Caco-2 (cell line): ENCODE results near the gene RAB4B. TPM values are rescaled to one million over a fixed set of nuclear protein-coding genes. Genes with fewer than 3 reads are reported as not detected.
"Not testable (repeated sequence)": the region's sequence is repeated elsewhere in the genome, so short reads cannot be mapped to it uniquely, and the experiment has no call there.

ENCODE experiments used
- BruUV-seq: library from RNA; stranded (reverse); fragments of 400-500 nt; replicated peaks from 2 replicates; lab custom pipeline; 2021; lab: Mats Ljungman, UMichigan
- CTCF ChIA-PET: fragments of 300-600 bp; sonication (Branson Sonifier 250); formaldehyde crosslinking; loops from one replicate; lab custom pipeline; 2022; ENCODE audit warnings: antibody characterized with exemption; lab: Charles Lee
- POLR2A ChIA-PET: fragments of 300-600 bp; sonication (Branson Sonifier 250); formaldehyde crosslinking; loops from one replicate; lab custom pipeline; 2022; ENCODE audit warnings: antibody characterized with exemption; lab: Charles Lee
- DNase-seq, 2 experiments: peaks; one replicate each; pipeline versions ENCODE4 v3.0.0 to v3.0.0-alpha.2; 2020 to 2022
- H3K27me3 ChIP-seq: replicated peaks from 2 replicates; pipeline ENCODE4 v1.6.0; 2011; ENCODE audit warnings: low read length; ENCODE audit not compliant: control insufficient read depth, insufficient read depth
- H3K36me3 ChIP-seq: 2 replicates; pipeline ENCODE4 v1.5.1; 2011; ENCODE audit warnings: low read length; ENCODE audit not compliant: control insufficient read depth, insufficient read depth
- H3K4me1 ChIP-seq: fragments of 250-450 bp; sonication (Bioruptor Pico); 2 replicates; pipeline ENCODE4 v1.5.1; 2020; ENCODE audit warnings: mild to moderate bottlenecking
- H3K4me3 ChIP-seq: 2 replicates; pipeline ENCODE4 v1.5.1; 2011; ENCODE audit warnings: low read depth, mild to moderate bottlenecking, control low read depth, low read length
- H3K9me3 ChIP-seq: fragments of 250-450 bp; sonication (Bioruptor Pico); 2 replicates; pipeline ENCODE4 v1.5.1; 2020; ENCODE audit warnings: mild to moderate bottlenecking, moderate library complexity
- H3K27ac Mint-ChIP-seq: one replicate; pipeline ENCODE4 v1.8.0; 2022; ENCODE audit warnings: mixed read lengths; ENCODE audit not compliant: unreplicated experiment
- H3K27me3 Mint-ChIP-seq: one replicate; pipeline ENCODE4 v1.8.0; 2022; ENCODE audit warnings: mixed read lengths; ENCODE audit not compliant: insufficient read depth, unreplicated experiment
- H3K36me3 Mint-ChIP-seq: one replicate; pipeline ENCODE4 v1.8.0; 2022; ENCODE audit warnings: mild to moderate bottlenecking, mixed read lengths; ENCODE audit not compliant: insufficient read depth, unreplicated experiment
- H3K4me1 Mint-ChIP-seq: one replicate; pipeline ENCODE4 v1.8.0; 2022; ENCODE audit warnings: low read depth, mixed read lengths; ENCODE audit not compliant: unreplicated experiment
- H3K4me3 Mint-ChIP-seq: one replicate; pipeline ENCODE4 v1.8.0; 2022; ENCODE audit warnings: mild to moderate bottlenecking, moderate library complexity, mixed read lengths; ENCODE audit not compliant: unreplicated experiment
- H3K9me3 Mint-ChIP-seq: one replicate; pipeline ENCODE4 v1.8.0; 2022; ENCODE audit warnings: mixed read lengths; ENCODE audit not compliant: unreplicated experiment
- CTCF ChIP-seq, 2 experiments: fragments of 200-600 bp in 1 of 2; IDR thresholded peaks; 1 replicate in 1 of 2; 2 replicates in 1 of 2; pipeline versions ENCODE4 v1.5.1 to v1.8.0; 2011 to 2022; ENCODE audit warnings: antibody characterized with exemption in 1 of 2, control low read depth in 1 of 2, inconsistent platforms in 1 of 2, low read depth in 1 of 2, low read length in 1 of 2, mild to moderate bottlenecking in 1 of 2, moderate library complexity in 1 of 2; ENCODE audit not compliant: insufficient read depth in 1 of 2, severe bottlenecking in 1 of 2, unreplicated experiment in 1 of 2
- intact Hi-C: fragments of 100-400 bp; cut with micrococcal nuclease; formaldehyde crosslinking; loops from one replicate; pipeline ENCODE4 v1.10.0; 2022; ENCODE audit not compliant: unreplicated experiment
- total RNA-seq: library from RNA; stranded (reverse); gene quantifications from 2 replicates; pipeline ENCODE4 v1.2.3, GENCODE V29; 2022

RAB4B gene
- total RNA-seq, 1 experiment from 2014 or later: 21.5 TPM

GRCh38 chr19:40781140-40781539 is 3.1 kb downstream of the RAB4B start:
- Mint-ChIP-seq H3K27me3 (no peaks in the 10 kb centered on the region), H3K4me3 (no peak overlapping the region), H3K4me1 (peaks cover 18% of the 10 kb centered on the region), H3K9me3 (no peaks in the 10 kb centered on the region), H3K36me3 (peaks cover 17% of the 10 kb centered on the region), H3K27ac (no peak overlapping the region)
- Histone ChIP-seq H3K27me3 (no peaks in the 10 kb centered on the region), H3K4me3 (no peak overlapping the region), H3K4me1 (peaks cover 6% of the 10 kb centered on the region; the same call in 1 of the 2 replicates), H3K36me3 (no peaks in the 10 kb centered on the region; the same call in 1 of the 2 replicates), H3K9me3 (no peaks in the 10 kb centered on the region)
- TF ChIP-seq CTCF (IDR thresholded peaks at IDR 0.05; ENCODE audit: insufficient read depth in 1 of 2, low read depth in 1 of 2, low read length in 1 of 2, severe bottlenecking in 1 of 2, unreplicated experiment in 1 of 2): no peak
- DNase-seq: no peak
- CTCF ChIA-PET: no interaction called here
- POLR2A ChIA-PET: no interaction called here
- intact Hi-C loops: no loop called here
- BruUV-seq: no TSS peak

- ChIA-PET CTCF (no interaction called here), POLR2A (no interaction called here)
- BruUV-seq: no TSS peak
- Histone ChIP-seq H3K9me3 (no peaks in the 10 kb centered on the region), H3K4me1 (no peaks in the 10 kb centered on the region), H3K36me3 (no peaks in the 10 kb centered on the region; the same call in 1 of the 2 replicates), H3K4me3 (no peak overlapping the region), H3K27me3 (no peaks in the 10 kb centered on the region)
- no peak for TF ChIP-seq CTCF (IDR thresholded peaks at IDR 0.05; ENCODE audit: insufficient read depth in 1 of 2, low read depth in 1 of 2, low read length in 1 of 2, severe bottlenecking in 1 of 2, unreplicated experiment in 1 of 2)
- Mint-ChIP-seq H3K27ac (no peak overlapping the region), H3K4me1 (peaks cover 15% of the 10 kb centered on the region), H3K9me3 (no peaks in the 10 kb centered on the region), H3K27me3 (no peaks in the 10 kb centered on the region), H3K4me3 (no peak overlapping the region), H3K36me3 (peaks cover 2% of the 10 kb centered on the region)
- no peak for DNase-seq
- intact Hi-C loops: no loop called here
Measured at GRCh38 chr19:40783711-40784110, 5.7 kb downstream of the RAB4B start.

GRCh38 chr19:40784146-40784545 is 6.1 kb downstream of the RAB4B start:
- H3K9me3 Mint-ChIP-seq, DNase-seq, H3K27me3 Mint-ChIP-seq, BruUV-seq, H3K36me3 Mint-ChIP-seq, H3K27me3 ChIP-seq, intact Hi-C loops, POLR2A ChIA-PET, H3K4me3 ChIP-seq, H3K27ac Mint-ChIP-seq, H3K36me3 ChIP-seq, H3K4me1 ChIP-seq, H3K9me3 ChIP-seq, H3K4me3 Mint-ChIP-seq: not testable (repeated sequence)
- CTCF ChIA-PET: interaction anchor here (0.7 kb wide), 1 partner anchor 923 kb away, joined by 4 read pairs; no protein-coding TSS in a partner anchor
- H3K4me1 Mint-ChIP-seq: peaks cover 11% of the 10 kb centered on the region
